Activated naive CD4-positive, alpha-beta T cell treated with anti-CD3 and anti-CD28 coated beads, Interleukin-2, amount 10 ng/mL, durations not matched to agents 7 days and 5 days (primary cell): ENCODE measurements around the gene LDLRAP1.
A peak's percentile ranks its signal among the peaks of the same experiment; 100 is the strongest.
"Not testable (repeated sequence)": the region's sequence is repeated elsewhere in the genome, so short reads cannot be mapped to it uniquely, and the experiment has no call there.

Experiments used
- CTCF ChIA-PET: fragments of 350-600 bp; sonication (Branson Sonifier 250); formaldehyde crosslinking; loops from one replicate; lab custom pipeline; 2021; ENCODE audit warnings: antibody characterized with exemption; lab: Charles Lee
- DNase-seq: peaks from one replicate; pipeline ENCODE4 v3.0.0-alpha.2; 2020
- H3K27ac Mint-ChIP-seq: one replicate; pipeline ENCODE4 v1.8.0; 2021; ENCODE audit warnings: mild to moderate bottlenecking, moderate library complexity, mixed read lengths
- H3K27me3 Mint-ChIP-seq: one replicate; pipeline ENCODE4 v1.8.0; 2021; ENCODE audit warnings: mild to moderate bottlenecking, mixed read lengths
- H3K36me3 Mint-ChIP-seq: one replicate; pipeline ENCODE4 v1.8.0; 2021; ENCODE audit warnings: mixed read lengths
- H3K4me1 Mint-ChIP-seq: one replicate; pipeline ENCODE4 v1.8.0; 2021; ENCODE audit warnings: mixed read lengths
- H3K4me3 Mint-ChIP-seq: one replicate; pipeline ENCODE4 v1.8.0; 2021; ENCODE audit warnings: mild to moderate bottlenecking, moderate library complexity, mixed read lengths
- H3K9me3 Mint-ChIP-seq: one replicate; pipeline ENCODE4 v1.8.0; 2021; ENCODE audit warnings: mixed read lengths

LDLRAP1 gene

GRCh38 chr1:25594971-25595370, 51.6 kb downstream of the LDLRAP1 start:
- peaks cover 4% of the 10 kb centered on the region for H3K9me3 Mint-ChIP-seq
- peaks cover 2% of the 10 kb centered on the region for H3K36me3 Mint-ChIP-seq
- no peak overlapping the region for H3K4me3 Mint-ChIP-seq
- DNase-seq: no peak
- peaks cover 5% of the 10 kb centered on the region for H3K4me1 Mint-ChIP-seq
- CTCF ChIA-PET: interaction anchor here (1.9 kb wide), 1 partner anchor 22 kb away, joined by 6 read pairs; no protein-coding TSS in a partner anchor
- H3K27me3 Mint-ChIP-seq: peaks cover 55% of the 10 kb centered on the region
- no peak overlapping the region for H3K27ac Mint-ChIP-seq

- CTCF ChIA-PET: interaction anchor here (1.3 kb wide), 1 partner anchor 24 kb away, joined by 3 read pairs; no protein-coding TSS in a partner anchor
Observed at GRCh38 chr1:25596641-25597040, 53.2 kb downstream of the LDLRAP1 start.

GRCh38 chr1:25598879-25599278, 55.5 kb downstream of the LDLRAP1 start:
- CTCF ChIA-PET: interaction anchor here (1.6 to 2.3 kb wide), 2 partner anchors 10 to 78 kb away, joined by 5 to 8 read pairs; no protein-coding TSS in a partner anchor
- Mint-ChIP-seq H3K9me3 (peaks cover 4% of the 10 kb centered on the region), H3K4me3 (no peak overlapping the region), H3K36me3 (peaks cover 2% of the 10 kb centered on the region), H3K27me3 (peaks cover 67% of the 10 kb centered on the region), H3K27ac (no peak overlapping the region), H3K4me1 (no peaks in the 10 kb centered on the region)
- DNase-seq: no peak

More at GRCh38 chr1:25596641-25597040, 53.2 kb downstream of the LDLRAP1 start:
- not testable (repeated sequence) for H3K9me3 Mint-ChIP-seq, H3K36me3 Mint-ChIP-seq, H3K27ac Mint-ChIP-seq, DNase-seq, H3K4me1 Mint-ChIP-seq, H3K4me3 Mint-ChIP-seq
- peaks cover 65% of the 10 kb centered on the region for H3K27me3 Mint-ChIP-seq

GRCh38 chr1:25599969-25600610, 56.7 kb downstream of the LDLRAP1 start:
- H3K9me3 Mint-ChIP-seq: peaks cover 4% of the 10 kb centered on the region
- H3K27ac Mint-ChIP-seq: no peak overlapping the region
- peaks cover 2% of the 10 kb centered on the region for H3K36me3 Mint-ChIP-seq
- H3K27me3 Mint-ChIP-seq: peaks cover 68% of the 10 kb centered on the region
- no peak for DNase-seq
- H3K4me3 Mint-ChIP-seq: no peak overlapping the region
- no peaks in the 10 kb centered on the region for H3K4me1 Mint-ChIP-seq
- CTCF ChIA-PET: no interaction called here

GRCh38 chr1:25600971-25601699, 57.7 kb downstream of the LDLRAP1 start:
- H3K4me1 Mint-ChIP-seq, H3K9me3 Mint-ChIP-seq, DNase-seq, H3K36me3 Mint-ChIP-seq, CTCF ChIA-PET, H3K4me3 Mint-ChIP-seq: not testable (repeated sequence)
- Mint-ChIP-seq H3K27ac (peak overlapping the region; percentile 63), H3K27me3 (peaks cover 70% of the 10 kb centered on the region)

- DNase-seq, H3K27ac Mint-ChIP-seq, H3K9me3 Mint-ChIP-seq, H3K36me3 Mint-ChIP-seq, H3K4me1 Mint-ChIP-seq, CTCF ChIA-PET, H3K4me3 Mint-ChIP-seq: not testable (repeated sequence)
- H3K27me3 Mint-ChIP-seq: peaks cover 56% of the 10 kb centered on the region
Observed at GRCh38 chr1:25603779-25604538, 60.6 kb downstream of the LDLRAP1 start.

- CTCF ChIA-PET: interaction anchor here (0.8 to 5.5 kb wide), 4 partner anchors 11 to 196 kb away, joined by 3 to 84 read pairs (median 10); no protein-coding TSS in a partner anchor
- no peak for DNase-seq
- Mint-ChIP-seq H3K27ac (no peak overlapping the region), H3K27me3 (peaks cover 58% of the 10 kb centered on the region), H3K4me3 (no peak overlapping the region), H3K36me3 (no peaks in the 10 kb centered on the region), H3K4me1 (peaks cover 18% of the 10 kb centered on the region), H3K9me3 (no peaks in the 10 kb centered on the region)
Observed at GRCh38 chr1:25607123-25607522, 63.7 kb downstream of the LDLRAP1 start.

- H3K27me3 Mint-ChIP-seq: peaks cover 63% of the 10 kb centered on the region
- no peaks in the 10 kb centered on the region for H3K9me3 Mint-ChIP-seq
- no peak overlapping the region for H3K4me3 Mint-ChIP-seq
- DNase-seq: peak; percentile 94
- peaks cover 18% of the 10 kb centered on the region for H3K4me1 Mint-ChIP-seq
- H3K36me3 Mint-ChIP-seq: no peaks in the 10 kb centered on the region
- CTCF ChIA-PET: interaction anchor here (0.8 to 5.5 kb wide), 24 partner anchors 10 to 219 kb away, joined by 3 to 84 read pairs (median 4); partner anchors contain the start of gene SELENON
- no peak overlapping the region for H3K27ac Mint-ChIP-seq
Observed at GRCh38 chr1:25608488-25609178, 65.2 kb downstream of the LDLRAP1 start.

GRCh38 chr1:25609921-25610320, 66.5 kb downstream of the LDLRAP1 start:
- peaks cover 27% of the 10 kb centered on the region for H3K4me1 Mint-ChIP-seq
- no peak overlapping the region for H3K27ac Mint-ChIP-seq
- no peak overlapping the region for H3K4me3 Mint-ChIP-seq
- H3K9me3 Mint-ChIP-seq: no peaks in the 10 kb centered on the region
- peaks cover 67% of the 10 kb centered on the region for H3K27me3 Mint-ChIP-seq
- CTCF ChIA-PET: interaction anchor here (0.8 to 5.5 kb wide), 10 partner anchors 11 to 204 kb away, joined by 3 to 84 read pairs (median 4); no protein-coding TSS in a partner anchor
- no peak for DNase-seq
- no peaks in the 10 kb centered on the region for H3K36me3 Mint-ChIP-seq

- H3K27me3 Mint-ChIP-seq: peaks cover 61% of the 10 kb centered on the region
- no peaks in the 10 kb centered on the region for H3K9me3 Mint-ChIP-seq
- no peak overlapping the region for H3K27ac Mint-ChIP-seq
- H3K4me3 Mint-ChIP-seq: no peak overlapping the region
- peaks cover 38% of the 10 kb centered on the region for H3K4me1 Mint-ChIP-seq
- CTCF ChIA-PET: interaction anchor here (0.8 to 5.5 kb wide), 11 partner anchors 31 to 199 kb away, joined by 3 to 84 read pairs (median 3); no protein-coding TSS in a partner anchor
- H3K36me3 Mint-ChIP-seq: no peaks in the 10 kb centered on the region
- peak; percentile 41 for DNase-seq
Observed at GRCh38 chr1:25610822-25611630, 67.6 kb downstream of the LDLRAP1 start.

GRCh38 chr1:25611843-25612242, 68.4 kb downstream of the LDLRAP1 start:
- Mint-ChIP-seq H3K4me3 (no peak overlapping the region), H3K27me3 (peaks cover 61% of the 10 kb centered on the region), H3K27ac (no peak overlapping the region), H3K4me1 (peaks cover 38% of the 10 kb centered on the region), H3K9me3 (no peaks in the 10 kb centered on the region), H3K36me3 (no peaks in the 10 kb centered on the region)
- CTCF ChIA-PET: interaction anchor here (1.0 to 5.5 kb wide), 6 partner anchors 30 to 199 kb away, joined by 3 to 84 read pairs (median 5); no protein-coding TSS in a partner anchor
- DNase-seq: no peak

GRCh38 chr1:25612421-25612820, 69.0 kb downstream of the LDLRAP1 start:
- H3K27me3 Mint-ChIP-seq: peaks cover 61% of the 10 kb centered on the region
- DNase-seq: no peak
- H3K9me3 Mint-ChIP-seq: no peaks in the 10 kb centered on the region
- CTCF ChIA-PET: interaction anchor here (1.3 to 5.5 kb wide), 3 partner anchors 55 to 190 kb away, joined by 3 to 84 read pairs (median 9); no protein-coding TSS in a partner anchor
- no peaks in the 10 kb centered on the region for H3K36me3 Mint-ChIP-seq
- H3K4me3 Mint-ChIP-seq: no peak overlapping the region
- no peak overlapping the region for H3K27ac Mint-ChIP-seq
- H3K4me1 Mint-ChIP-seq: peaks cover 36% of the 10 kb centered on the region
